Smooth muscle cell (in vitro differentiated cells): ENCODE measurements around the gene ULBP1. TPM values are rescaled to one million over a fixed set of nuclear protein-coding genes. Genes with fewer than 3 reads are reported as not detected.
"Not testable (repeated sequence)": the region's sequence is repeated elsewhere in the genome, so short reads cannot be mapped to it uniquely, and the experiment has no call there.

Experiments
- DNase-seq: peaks from one replicate; lab custom pipeline; 2025; ENCODE audit not compliant: unreplicated experiment; lab: John Stamatoyannopoulos, UW
- H2AFZ ChIP-seq: fragments of 200-600 bp; sonication (generic); 2 replicates; pipeline ENCODE4 v1.6.0; 2016; ENCODE audit warnings: antibody characterized with exemption, low read depth, mild to moderate bottlenecking
- H3F3A ChIP-seq: fragments of 200-600 bp; sonication (generic); 2 replicates; pipeline ENCODE4 v1.6.0; 2017; ENCODE audit warnings: antibody characterized with exemption, low read depth
- H3K27ac ChIP-seq: fragments of 200-600 bp; sonication (generic); 2 replicates; pipeline ENCODE4 v1.5.1; 2016; ENCODE audit warnings: low read depth, mild to moderate bottlenecking
- H3K27me3 ChIP-seq: fragments of 200-600 bp; sonication (generic); 2 replicates; pipeline ENCODE4 v1.6.1; 2016; ENCODE audit warnings: low read depth, mild to moderate bottlenecking
- H3K36me3 ChIP-seq: fragments of 200-600 bp; sonication (generic); 2 replicates; pipeline ENCODE4 v1.5.1; 2016; ENCODE audit warnings: low read depth
- H3K4me1 ChIP-seq: fragments of 200-600 bp; sonication (generic); 2 replicates; pipeline ENCODE4 v1.5.1; 2016; ENCODE audit warnings: low read depth
- H3K4me2 ChIP-seq: fragments of 200-600 bp; sonication (generic); 2 replicates; pipeline ENCODE4 v1.6.0; 2016; ENCODE audit warnings: mild to moderate bottlenecking
- H3K4me3 ChIP-seq: fragments of 200-600 bp; sonication (generic); 2 replicates; pipeline ENCODE4 v1.5.1; 2016; ENCODE audit warnings: mild to moderate bottlenecking
- H3K79me2 ChIP-seq: fragments of 200-600 bp; sonication (generic); 2 replicates; pipeline ENCODE4 v1.6.0; 2016; ENCODE audit warnings: low read depth, mild to moderate bottlenecking
- H3K9ac ChIP-seq: fragments of 200-600 bp; sonication (generic); 2 replicates; pipeline ENCODE4 v1.6.0; 2016; ENCODE audit warnings: low read depth
- H3K9me3 ChIP-seq: fragments of 200-600 bp; sonication (generic); replicated peaks from 2 replicates; pipeline ENCODE4 v1.5.1; 2016; ENCODE audit warnings: low read depth
- H4K20me1 ChIP-seq: fragments of 200-600 bp; sonication (generic); 2 replicates; pipeline ENCODE4 v1.6.0; 2016; ENCODE audit warnings: low read depth
- WGBS: methylation state at CpG from one replicate; pipeline ENCODE4 v1.1.7; 2016; ENCODE audit warnings: low lambda C conversion rate; 5-methylcytosine and 5-hydroxymethylcytosine counted together
- polyA plus RNA-seq: library from polyadenylated mRNA; unstranded; fragments of >200 nt; fragmentation: Nextera tagmentation; extraction: Ambion mirVana; gene quantifications from 2 replicates; pipeline ENCODE4 v1.2.1, GENCODE V29; 2016
- total RNA-seq: library from RNA; depleted of rRNA; stranded (reverse); fragments of >200 nt; gene quantifications from 2 replicates; pipeline ENCODE4 v1.2.3, GENCODE V29; 2014
- TF ChIP-seq, protein P1 (sequence below): fragments of 200-600 bp; sonication (generic); IDR thresholded peaks from 2 replicates; pipeline ENCODE4 v1.5.1; 2017; ENCODE audit warnings: borderline replicate concordance, mild to moderate bottlenecking, antibody characterized with exemption; ENCODE audit not compliant: insufficient read depth, poor library complexity, severe bottlenecking

ULBP1 gene
- total and polyA plus RNA-seq, 2 experiments from 2014 or later, result 0.72 to 1.7 TPM

- Histone ChIP-seq H3K4me1 (peaks cover under 1% of the 10 kb centered on the region), H3K27ac (no peak overlapping the region), H3K79me2 (no peaks in the 10 kb centered on the region), H3F3A (no peaks in the 10 kb centered on the region), H3K27me3 (peaks cover 87% of the 10 kb centered on the region), H3K9ac (no peak overlapping the region), H3K9me3 (no peaks in the 10 kb centered on the region), H4K20me1 (no peaks in the 10 kb centered on the region), H2AFZ (no peak overlapping the region), H3K36me3 (no peaks in the 10 kb centered on the region), H3K4me3 (no peak overlapping the region), H3K4me2 (no peak overlapping the region)
- TF ChIP-seq, protein P1, sequence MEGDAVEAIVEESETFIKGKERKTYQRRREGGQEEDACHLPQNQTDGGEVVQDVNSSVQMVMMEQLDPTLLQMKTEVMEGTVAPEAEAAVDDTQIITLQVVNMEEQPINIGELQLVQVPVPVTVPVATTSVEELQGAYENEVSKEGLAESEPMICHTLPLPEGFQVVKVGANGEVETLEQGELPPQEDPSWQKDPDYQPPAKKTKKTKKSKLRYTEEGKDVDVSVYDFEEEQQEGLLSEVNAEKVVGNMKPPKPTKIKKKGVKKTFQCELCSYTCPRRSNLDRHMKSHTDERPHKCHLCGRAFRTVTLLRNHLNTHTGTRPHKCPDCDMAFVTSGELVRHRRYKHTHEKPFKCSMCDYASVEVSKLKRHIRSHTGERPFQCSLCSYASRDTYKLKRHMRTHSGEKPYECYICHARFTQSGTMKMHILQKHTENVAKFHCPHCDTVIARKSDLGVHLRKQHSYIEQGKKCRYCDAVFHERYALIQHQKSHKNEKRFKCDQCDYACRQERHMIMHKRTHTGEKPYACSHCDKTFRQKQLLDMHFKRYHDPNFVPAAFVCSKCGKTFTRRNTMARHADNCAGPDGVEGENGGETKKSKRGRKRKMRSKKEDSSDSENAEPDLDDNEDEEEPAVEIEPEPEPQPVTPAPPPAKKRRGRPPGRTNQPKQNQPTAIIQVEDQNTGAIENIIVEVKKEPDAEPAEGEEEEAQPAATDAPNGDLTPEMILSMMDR, result no peak
- no peak for DNase-seq
- WGBS, result 75% methylated on average over 2 of the region's 2 CpGs
These were observed 5.9 kb downstream of the ULBP1 start for GRCh38 chr6:149969635-149970034.

DNA sequence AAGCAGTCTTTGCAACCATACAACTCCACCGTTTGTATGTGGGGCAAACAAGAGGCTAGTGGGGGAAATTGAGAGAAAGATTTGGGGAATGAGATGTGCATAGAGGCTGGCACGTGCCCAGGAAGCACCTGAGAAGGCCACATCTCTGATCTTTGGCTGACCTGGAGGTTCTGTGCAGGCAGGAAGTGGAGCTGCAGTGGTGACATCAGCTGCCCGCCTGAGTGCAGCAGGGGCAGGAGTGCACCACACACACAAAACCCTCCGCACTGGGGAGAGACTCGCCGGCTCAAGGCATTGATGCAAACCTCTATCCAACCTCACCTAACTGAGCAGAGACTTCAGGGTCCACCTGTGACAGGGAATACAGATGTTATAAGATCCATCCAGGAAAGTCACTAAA lies 10.7 kb downstream of the ULBP1 start:
- not testable (repeated sequence) for H3K9ac ChIP-seq, H3K9me3 ChIP-seq
- 73% methylated on average over 6 of the region's 6 CpGs for WGBS

DNA sequence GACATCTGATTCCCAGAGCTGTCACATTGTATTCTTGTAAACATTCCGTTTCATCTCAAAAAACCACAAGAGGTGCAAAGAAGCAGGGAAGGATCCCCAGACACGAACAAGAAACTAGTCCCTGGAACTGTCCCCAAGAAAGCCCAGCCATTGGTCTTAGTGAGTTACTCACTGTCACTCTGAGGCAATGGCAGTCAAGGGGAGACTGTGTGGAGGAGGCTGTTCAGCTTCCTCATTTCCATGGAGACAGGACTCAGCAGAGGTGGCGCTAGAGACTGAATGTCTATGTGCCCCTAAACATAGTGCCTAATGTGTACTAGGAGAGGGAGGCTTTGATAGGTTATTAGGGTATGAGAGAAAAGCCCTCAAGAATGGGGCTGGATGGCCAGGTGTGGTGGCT lies 11.1 kb downstream of the ULBP1 start:
- Histone ChIP-seq H3K4me1 (no peaks in the 10 kb centered on the region), H3F3A (no peaks in the 10 kb centered on the region), H3K9me3 (no peaks in the 10 kb centered on the region), H3K4me3 (no peak overlapping the region), H3K79me2 (no peaks in the 10 kb centered on the region), H4K20me1 (no peaks in the 10 kb centered on the region), H3K36me3 (no peaks in the 10 kb centered on the region), H3K9ac (no peak overlapping the region), H3K27me3 (peaks cover 96% of the 10 kb centered on the region), H3K4me2 (no peak overlapping the region), H2AFZ (no peak overlapping the region), H3K27ac (no peak overlapping the region)
- DNase-seq, result no peak
- TF ChIP-seq, protein P1, result no peak
- 42% methylated on average over 3 of the region's 3 CpGs for WGBS

More for the DNA sequence above, 10.7 kb downstream of the ULBP1 start:
- peaks cover 96% of the 10 kb centered on the region for H3K27me3 ChIP-seq
- H3K36me3 ChIP-seq, H4K20me1 ChIP-seq, DNase-seq, H3K4me2 ChIP-seq, H3K27ac ChIP-seq, H3K4me1 ChIP-seq, H2AFZ ChIP-seq, H3K79me2 ChIP-seq, H3K4me3 ChIP-seq, H3F3A ChIP-seq: not testable (repeated sequence)

- Histone ChIP-seq H3K27me3 (peaks cover 95% of the 10 kb centered on the region), H3K9ac (no peak overlapping the region), H2AFZ (no peak overlapping the region), H3K4me3 (no peak overlapping the region), H3K79me2 (no peaks in the 10 kb centered on the region), H3K9me3 (no peaks in the 10 kb centered on the region), H3F3A (no peaks in the 10 kb centered on the region), H3K4me2 (no peak overlapping the region), H3K4me1 (no peaks in the 10 kb centered on the region), H3K27ac (no peak overlapping the region), H4K20me1 (no peaks in the 10 kb centered on the region), H3K36me3 (no peaks in the 10 kb centered on the region)
- DNase-seq, result no peak
- TF ChIP-seq, protein P1, result no peak
These were observed 11.7 kb downstream of the ULBP1 start for GRCh38 chr6:149975400-149975799.
